ENCODE data around the gene FSIP1. TPM values are rescaled to one million over a fixed set of nuclear protein-coding genes. Genes with fewer than 3 reads are reported as not detected.

FSIP1 gene
- polyA plus RNA-seq, 3 donors: 1.4 to 2.6 (median 2.0) TPM

DNA sequence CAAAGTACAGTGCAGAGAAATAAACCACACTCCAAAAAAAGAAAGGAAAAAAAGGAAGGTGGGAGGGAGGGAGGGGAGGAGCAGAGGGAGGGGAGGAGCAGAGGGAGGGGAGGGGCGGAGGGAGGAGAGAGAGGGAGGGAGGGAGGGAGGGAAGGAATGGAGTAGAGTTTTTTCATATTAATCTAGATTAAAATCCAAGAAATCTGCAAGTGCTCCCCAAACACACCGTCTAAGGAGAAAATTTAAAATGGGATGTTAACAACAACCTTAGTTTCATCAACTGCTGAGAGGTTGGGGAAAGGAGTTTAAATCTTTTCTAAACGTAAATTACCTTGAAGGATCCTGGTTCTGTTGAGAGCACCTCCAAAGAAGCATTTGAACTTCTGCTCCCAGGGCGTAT, 6.6 kb downstream of the FSIP1 start:
- no peak for DNase-seq (ENCODE audit: extremely low read depth in 1 of 11, low read depth in 9 of 11, low spot score in 4 of 11)

DNA sequence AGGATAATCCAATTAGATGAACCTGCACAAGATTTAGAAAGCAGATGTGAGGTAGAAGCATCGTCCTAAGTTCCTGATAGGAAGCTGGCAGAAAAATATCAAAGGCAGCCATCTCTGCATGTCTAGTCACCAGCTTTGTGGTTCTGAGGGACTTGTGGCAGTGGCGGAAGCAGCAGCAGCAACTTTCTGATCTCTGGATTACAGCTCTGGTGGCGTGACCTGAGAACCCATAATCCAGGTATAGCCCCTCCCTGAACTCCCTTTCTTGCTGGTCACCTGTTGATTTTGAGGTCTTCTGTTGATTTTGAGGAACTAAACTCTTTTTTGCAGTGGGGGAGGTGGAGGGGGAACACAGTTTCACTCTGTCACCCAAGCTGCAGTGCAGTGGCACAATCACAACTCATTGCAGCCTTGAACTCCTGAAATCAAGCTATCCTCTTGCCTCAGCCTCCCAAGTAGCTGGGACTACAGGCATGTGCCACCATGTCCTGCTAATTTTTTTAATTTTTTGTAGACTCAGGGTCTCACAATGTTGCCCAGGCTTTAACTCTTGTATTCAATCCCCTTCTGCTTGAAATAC, 7.9 kb downstream of the FSIP1 start:
- no peak for DNase-seq (ENCODE audit: extremely low read depth in 1 of 11, low read depth in 9 of 11, low spot score in 4 of 11)

DNA sequence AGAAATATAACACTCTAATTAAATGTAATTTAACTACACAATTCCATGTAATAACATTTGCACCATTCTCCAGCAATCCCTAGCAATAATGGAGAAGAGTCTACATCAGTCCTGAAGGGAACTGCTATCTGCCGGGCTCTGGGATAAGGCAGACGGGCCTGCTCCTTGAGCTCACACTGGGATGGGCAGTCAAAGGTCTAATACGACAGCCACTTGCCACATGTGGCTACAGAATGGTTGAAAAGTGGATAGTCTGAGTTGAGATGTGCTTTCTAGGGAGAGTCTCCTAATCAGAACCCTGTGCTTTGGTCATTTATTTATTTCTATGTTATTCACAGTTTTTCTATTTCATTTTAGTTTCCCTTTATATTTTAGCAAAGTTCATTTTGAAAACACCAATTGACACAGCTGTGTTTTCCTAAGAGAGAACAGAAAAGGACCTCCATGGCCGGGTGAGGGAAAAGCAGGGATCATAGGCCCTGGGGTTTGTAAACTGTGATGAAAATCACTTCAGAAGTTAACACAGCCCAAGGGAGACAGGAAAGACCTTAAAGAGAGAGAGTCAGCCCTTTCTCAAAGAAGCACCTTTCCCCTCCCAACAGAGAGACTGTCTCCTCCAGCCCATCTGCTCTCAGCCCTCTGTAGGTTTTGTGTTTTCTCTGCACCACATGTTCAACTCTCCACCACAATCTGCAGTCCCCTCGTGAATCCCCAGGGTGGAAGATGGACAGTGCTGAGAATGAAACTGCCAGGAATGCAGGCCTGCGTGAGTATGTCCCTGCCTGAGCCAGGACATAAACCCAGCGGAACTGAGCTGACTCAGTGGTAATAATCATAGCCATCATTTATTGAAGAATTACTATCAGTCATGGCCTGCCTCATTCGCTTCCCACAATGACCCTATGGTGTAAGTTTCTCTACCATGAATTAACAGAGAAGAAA, 11.6 kb downstream of the FSIP1 start:
- no peak for DNase-seq (ENCODE audit: extremely low read depth in 1 of 11, low read depth in 9 of 11, low spot score in 4 of 11)

DNA sequence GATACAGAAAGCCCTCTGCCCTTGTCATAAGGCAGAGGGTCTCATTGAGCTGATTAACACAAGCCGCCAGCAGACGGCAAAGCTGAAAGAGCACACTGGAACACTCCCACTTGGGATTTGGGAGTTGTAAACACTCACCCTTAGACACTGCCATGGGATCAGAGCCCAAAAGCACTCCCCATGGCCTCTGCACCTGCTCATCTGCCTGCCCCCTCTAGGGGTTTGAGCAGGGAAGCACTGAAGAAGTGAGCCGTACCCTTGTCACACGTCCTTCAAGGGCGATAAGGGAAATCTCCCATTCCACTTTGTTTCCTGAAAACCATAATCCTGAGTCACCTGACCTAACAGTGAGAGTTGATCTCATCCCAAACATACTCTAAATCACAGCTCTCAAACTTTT, 14.7 kb downstream of the FSIP1 start:
- DNase-seq (ENCODE audit: extremely low read depth in 1 of 11, low read depth in 9 of 11, low spot score in 4 of 11): no peak

DNA sequence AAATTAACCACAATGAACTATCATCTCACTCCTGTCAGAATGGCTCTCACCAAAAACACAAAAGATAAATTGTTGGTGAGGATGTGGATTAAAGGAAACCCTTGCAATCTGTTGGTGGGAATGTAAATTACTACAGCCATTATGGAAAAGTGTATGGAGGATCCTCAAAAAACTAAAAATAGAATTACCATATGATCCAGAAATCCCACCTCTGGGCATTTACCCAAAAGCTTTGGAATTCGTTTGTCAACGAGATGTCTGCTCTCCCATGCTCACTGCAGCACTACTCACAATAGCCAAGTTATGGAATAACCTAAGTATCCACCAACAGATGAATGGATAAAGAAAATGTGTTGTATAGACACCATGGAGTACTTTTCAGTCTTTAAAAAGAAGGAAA, 21.6 kb downstream of the FSIP1 start:
- DNase-seq (ENCODE audit: extremely low read depth in 1 of 11, low read depth in 9 of 11, low spot score in 4 of 11): no peak

DNA sequence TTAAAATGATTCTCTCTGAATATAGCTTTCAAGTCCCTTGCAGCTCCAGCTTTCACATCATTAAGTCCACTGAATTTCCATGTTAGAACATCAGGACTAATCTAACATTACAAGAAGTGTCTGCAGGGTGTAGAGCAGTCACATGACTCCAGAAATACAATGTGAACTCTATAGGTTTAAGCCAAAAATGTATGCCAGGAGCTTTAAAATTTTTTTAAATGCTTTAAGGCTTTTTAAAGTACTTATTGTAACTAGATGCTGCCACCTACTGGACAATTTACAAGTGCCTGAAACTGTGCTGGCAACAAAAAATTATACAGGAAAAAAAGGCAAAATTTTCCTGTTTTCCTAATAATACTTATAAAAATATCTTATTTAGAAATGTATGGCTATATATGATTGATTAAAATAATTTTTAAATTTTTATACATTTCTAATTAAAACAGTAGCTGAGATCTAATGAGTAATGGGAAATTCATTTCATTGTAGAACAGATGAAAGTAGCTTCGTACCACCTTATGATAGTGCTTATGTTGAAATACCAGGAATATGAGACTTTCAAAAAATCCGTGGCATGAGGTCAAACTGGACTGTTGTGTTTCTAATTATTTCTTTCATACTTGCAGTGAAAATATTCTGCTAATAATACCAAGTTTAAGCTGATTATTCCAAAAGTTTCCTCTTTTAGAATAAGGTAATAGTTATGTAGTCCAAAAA, 25.7 kb downstream of the FSIP1 start:
- peak; percentile 33 to 69 (median 49) for DNase-seq (ENCODE audit: extremely low read depth in 1 of 11, low read depth in 9 of 11, low spot score in 4 of 11)

DNA sequence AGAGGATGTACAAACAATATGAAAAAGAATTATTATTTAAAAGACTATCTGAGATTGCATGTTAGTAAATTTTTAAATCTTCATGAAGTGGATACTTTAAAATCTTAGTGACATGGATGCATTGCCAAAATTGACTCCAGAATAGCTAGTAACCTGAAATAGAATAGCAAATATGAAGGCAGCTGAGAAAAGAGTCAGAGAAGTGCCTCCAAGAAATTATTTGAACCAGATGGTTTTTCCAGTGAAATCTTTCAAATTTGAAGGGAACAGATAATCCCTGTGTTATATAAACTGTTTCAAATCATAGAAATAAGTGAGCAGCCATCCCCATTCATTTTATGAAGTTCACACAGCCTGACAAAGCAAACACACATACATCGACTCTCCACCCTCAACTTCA, 29.6 kb downstream of the FSIP1 start:
- no peak for DNase-seq (ENCODE audit: extremely low read depth in 1 of 11, low read depth in 9 of 11, low spot score in 4 of 11)

DNA sequence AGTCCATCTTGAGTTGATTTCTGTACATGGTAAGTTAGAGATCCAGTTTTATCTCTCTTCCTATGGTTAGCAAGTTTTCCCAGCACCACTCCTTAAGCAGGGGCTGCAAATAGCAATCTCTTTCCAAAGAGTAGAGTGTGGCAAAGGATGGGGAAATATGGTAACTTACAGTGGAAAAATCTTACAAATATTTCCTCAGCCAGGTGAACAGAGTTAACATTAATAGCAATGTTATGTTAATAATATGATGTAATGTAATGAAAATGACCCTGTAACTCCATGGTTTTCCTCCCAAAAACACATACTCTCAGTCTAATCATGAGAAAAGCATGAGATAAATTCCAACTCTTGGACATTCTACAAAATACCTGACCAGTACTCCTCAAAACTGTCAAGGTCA, 30.4 kb downstream of the FSIP1 start:
- DNase-seq (ENCODE audit: extremely low read depth in 1 of 11, low read depth in 9 of 11, low spot score in 4 of 11): no peak

DNA sequence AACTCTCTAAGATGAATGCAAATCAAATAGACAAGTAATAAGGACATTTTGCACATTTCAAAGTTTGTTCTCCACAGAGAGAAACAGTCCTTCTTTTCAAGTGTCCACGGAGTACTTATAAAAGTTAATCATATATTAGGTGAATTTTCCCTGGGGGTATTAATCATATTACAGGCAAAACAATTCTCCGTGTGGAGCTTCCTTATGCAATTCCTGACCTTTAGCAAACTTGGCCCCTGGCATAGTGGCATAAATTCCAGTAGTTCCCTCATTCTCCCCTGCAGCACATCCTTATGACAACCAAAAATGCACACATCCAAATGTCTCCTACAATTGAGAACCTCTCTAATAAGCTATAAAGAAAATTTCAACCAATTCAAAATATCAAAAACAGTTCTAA, 34.4 kb downstream of the FSIP1 start:
- DNase-seq (ENCODE audit: extremely low read depth in 1 of 11, low read depth in 9 of 11, low spot score in 4 of 11): no peak

DNA sequence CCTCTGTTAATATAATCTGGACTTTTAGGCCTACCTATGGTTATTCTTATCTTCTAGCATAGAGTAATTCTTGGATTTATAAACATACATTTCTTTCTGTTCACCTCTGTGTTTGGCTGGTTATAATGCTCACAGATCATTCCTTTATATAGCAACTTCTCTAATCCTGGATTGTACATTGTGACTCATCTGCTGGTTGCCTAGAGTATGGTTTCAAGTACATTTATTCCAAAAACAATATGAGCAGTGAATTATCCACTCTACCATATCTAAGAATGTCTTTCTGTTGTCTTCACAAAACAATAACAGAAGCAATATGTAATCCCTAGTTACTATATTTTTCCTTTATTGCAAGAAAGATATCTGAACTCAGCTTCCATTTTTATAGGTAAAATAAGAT, 35.3 kb downstream of the FSIP1 start:
- DNase-seq (ENCODE audit: extremely low read depth in 1 of 11, low read depth in 9 of 11, low spot score in 4 of 11): no peak

DNA sequence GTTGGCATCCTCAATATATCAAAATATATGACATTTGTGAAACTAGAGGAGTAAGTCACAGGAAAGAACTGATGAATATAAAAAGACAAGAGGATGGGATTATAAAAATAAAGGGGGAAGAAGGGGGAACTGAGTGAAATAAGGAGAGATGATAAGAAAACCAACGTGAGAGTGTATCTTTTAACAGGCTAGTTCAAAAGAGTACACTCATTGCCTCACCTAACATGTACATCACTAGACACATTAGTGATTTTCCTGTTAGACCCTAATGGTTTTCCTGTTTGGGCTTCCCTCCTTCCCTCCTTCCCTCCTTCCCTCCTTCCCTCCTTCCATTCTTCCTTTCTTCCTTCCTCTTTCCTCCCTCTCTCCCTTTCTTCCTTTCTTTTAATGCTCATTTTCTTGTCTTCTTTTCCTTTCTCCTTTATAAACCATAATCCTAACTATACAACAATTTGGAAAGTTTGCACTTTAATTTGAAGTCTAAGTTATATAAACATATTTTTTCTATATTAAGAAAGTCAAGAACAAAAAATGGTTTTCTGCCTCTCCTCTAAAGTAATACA, 35.8 kb downstream of the FSIP1 start:
- no peak for DNase-seq (ENCODE audit: extremely low read depth in 1 of 11, low read depth in 9 of 11, low spot score in 4 of 11)

DNA sequence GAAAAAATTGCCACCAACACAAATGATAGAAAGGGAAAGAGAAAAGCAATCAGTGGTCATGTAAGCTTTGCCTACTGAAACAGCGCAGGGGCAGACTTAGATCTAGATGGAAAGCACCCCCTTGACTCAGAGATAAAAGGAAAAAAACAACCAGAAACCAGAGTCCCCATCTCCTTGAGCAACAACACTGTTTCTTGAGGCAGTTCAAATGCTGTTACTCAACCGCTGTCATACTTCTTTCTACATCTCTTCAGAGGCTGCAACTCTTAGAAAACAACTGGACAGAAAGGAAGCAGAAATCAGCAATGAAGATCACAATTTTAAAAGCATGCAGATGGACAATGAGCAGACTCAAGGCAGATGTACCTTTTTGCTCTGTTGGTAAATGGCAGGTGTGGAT, 36.5 kb downstream of the FSIP1 start:
- DNase-seq (ENCODE audit: extremely low read depth in 1 of 11, low read depth in 9 of 11, low spot score in 4 of 11): no peak

DNA sequence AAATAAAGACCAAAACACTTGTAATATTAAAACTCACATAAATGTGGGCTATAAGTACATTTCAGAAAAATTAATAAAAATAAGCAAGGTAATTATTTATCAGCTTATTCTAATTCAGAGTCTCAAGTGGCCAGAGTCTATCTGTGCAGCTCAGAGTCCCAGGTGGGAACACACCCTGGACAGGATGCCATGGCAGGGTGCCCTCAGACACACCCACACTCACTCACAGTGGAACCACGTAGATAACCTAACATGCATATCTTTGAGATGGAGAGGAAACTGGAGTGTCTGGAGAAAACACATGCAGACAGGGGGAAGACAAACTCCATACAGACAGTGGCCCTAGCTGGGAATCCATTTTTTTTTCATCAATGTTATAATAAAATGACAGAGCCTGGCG, 37.2 kb downstream of the FSIP1 start:
- DNase-seq (ENCODE audit: extremely low read depth in 1 of 11, low read depth in 9 of 11, low spot score in 4 of 11): no peak

DNA sequence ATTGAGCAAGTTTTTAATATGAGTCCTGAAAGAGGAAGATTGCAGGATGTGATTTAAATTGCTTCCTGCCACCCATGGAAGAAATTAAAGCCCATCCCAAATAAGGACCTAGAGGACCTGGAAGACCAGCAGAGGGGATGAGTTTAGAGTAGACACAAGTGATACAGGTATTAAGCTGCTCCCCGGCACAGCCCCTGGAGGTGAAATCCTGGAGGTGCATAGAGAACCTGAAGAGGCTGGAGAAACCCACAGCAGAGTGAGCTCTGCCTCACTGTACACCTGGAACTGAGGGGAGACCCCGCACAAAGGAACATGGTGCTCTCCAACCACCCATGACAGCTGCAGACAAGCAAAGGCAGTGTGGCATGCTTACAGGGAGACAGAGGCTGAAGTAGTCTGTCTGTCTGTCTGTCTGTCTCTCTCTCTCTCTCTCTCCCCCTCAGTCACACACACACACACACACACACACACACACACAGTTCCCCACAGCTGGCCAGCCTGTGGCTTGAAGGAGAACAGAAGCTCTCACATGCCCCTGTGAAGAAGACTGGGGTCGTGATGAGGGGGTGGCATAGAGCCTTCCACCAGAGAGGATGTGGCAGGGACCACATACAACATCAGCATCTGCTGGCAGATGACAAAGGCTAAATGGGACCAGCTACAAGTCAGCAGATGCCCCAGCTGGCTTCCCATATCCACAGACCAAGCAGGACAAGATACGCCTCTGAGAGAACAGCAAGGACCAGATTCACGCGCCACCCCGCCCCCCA, 38.1 kb downstream of the FSIP1 start:
- DNase-seq (ENCODE audit: extremely low read depth in 1 of 11, low read depth in 9 of 11, low spot score in 4 of 11): no peak

DNA sequence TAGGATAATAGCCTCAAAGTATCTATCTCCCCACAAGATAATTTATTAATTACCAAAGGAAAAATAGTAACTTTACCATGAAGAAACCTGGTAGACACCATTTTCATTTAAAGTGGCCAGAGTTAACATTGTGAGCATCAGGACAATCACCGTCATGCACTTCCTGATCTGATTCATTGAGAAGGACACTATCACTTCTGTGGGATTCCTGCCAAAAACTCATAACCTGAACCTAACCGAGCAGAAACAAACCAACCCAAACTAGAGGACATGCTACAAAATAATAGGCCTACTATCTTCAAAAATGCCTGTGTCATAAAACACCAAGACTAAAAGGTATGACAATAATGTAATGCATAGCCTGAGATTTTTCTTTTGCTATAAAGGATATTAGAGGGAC, 39.0 kb downstream of the FSIP1 start:
- no peak for DNase-seq (ENCODE audit: extremely low read depth in 1 of 11, low read depth in 9 of 11, low spot score in 4 of 11)

DNA sequence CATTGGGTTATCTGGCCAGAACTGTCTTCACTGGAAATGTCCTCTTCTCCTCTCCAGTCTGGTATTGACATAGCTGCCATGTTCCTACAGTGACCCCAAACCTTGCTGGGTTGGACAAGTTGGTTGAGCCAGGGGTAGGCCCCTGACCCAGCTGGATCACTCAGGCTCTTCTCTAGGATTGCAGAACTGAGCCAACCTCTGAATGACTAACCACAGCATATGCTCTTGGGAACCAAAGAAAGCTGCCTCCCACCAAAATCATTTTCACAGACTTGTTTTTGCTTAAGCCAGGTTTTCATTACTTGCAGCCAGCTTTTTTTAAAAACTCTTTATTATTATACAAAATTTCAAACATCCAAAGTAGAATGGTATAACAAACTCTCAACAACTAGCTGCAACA, 41.4 kb downstream of the FSIP1 start:
- no peak for DNase-seq (ENCODE audit: extremely low read depth in 1 of 11, low read depth in 9 of 11, low spot score in 4 of 11)

DNA sequence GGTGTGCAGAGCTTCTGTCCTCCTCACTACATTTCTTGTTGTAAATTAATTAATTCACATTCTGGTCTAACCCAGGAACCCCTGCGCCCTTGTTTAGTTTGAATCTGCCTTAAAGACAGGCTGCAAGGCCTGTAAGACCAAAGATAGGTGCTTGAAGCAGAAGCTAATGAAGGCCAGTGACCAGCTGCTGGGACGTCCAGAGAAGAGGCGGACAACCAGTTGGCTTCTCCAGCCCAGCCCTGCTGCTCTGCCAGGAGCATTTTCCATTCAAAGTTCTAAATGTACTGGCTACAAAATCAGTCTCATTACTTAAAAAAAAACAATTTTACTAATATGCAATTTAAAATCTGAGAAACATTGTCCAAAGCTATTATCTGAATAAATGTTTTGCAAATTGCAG, 43.6 kb downstream of the FSIP1 start:
- DNase-seq (ENCODE audit: extremely low read depth in 1 of 11, low read depth in 9 of 11, low spot score in 4 of 11): no peak

DNA sequence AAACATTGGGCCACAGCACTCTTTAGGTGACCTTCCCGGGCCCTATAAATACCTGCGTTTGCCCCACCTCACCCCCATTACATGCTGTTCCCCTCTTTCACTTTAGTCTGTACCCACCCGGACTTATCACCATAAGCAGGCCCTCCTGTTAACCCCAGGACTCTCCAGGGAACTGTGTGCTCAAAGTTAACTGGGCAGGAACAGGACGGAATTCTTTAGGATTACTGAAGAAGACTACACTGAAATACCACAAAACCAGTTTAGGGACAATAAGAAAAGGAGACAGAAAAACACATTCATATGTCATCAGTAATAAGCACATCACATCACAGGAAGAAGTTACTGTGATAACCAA, 45.5 kb downstream of the FSIP1 start:
- DNase-seq (ENCODE audit: extremely low read depth in 1 of 11, low read depth in 9 of 11, low spot score in 4 of 11): no peak

Data from renal cortex interstitium (tissue), 11 donors.